B cell (primary cell): Measurements from ENCODE around the gene SERTAD2. TPM values are rescaled to one million over a fixed set of nuclear protein-coding genes. Genes with fewer than 3 reads are reported as not detected.

Experiments used
- ATAC-seq: fragments of 200-7000 bp; cut with Tn5 transposase; one replicate; pipeline ENCODE4 v1.10.0; 2021; ENCODE audit warnings: low read depth, mild to moderate bottlenecking, moderate number of reproducible peaks, moderate library complexity
- CTCF ChIA-PET: fragments of 350-600 bp; sonication (Branson Sonifier 250); formaldehyde crosslinking; loops from one replicate; lab custom pipeline; 2021; ENCODE audit warnings: antibody characterized with exemption, inconsistent platforms; lab: Charles Lee
- POLR2A ChIA-PET: fragments of 350-600 bp; sonication (Branson Sonifier 250); formaldehyde crosslinking; loops from one replicate; lab custom pipeline; 2021; ENCODE audit warnings: antibody characterized with exemption; lab: Charles Lee
- DNase-seq: peaks from one replicate; pipeline ENCODE4 v3.0.0; 2013
- H2AFZ ChIP-seq: 2 replicates; pipeline ENCODE4 v1.6.1; 2012; ENCODE audit warnings: mild to moderate bottlenecking, low read depth, low read length; ENCODE audit not compliant: insufficient read depth, poor library complexity, severe bottlenecking
- H3K27ac ChIP-seq, 2 donors: 1 replicate in 1 of 2; 2 replicates in 1 of 2; pipeline ENCODE4 v1.5.1; 2012 to 2013; ENCODE audit warnings: low read length in 2 of 2, mild to moderate bottlenecking in 2 of 2, moderate library complexity in 1 of 2
- H3K27me3 ChIP-seq, 4 experiments: fragments of 200-600 bp in 1 of 4; sonication (generic) in 1 of 4; replicated peaks in 1 of 4; 1 replicate in 2 of 4; 2 replicates in 2 of 4; pipeline versions ENCODE4 v1.6.1 to v1.7.0; 2013 to 2016; ENCODE audit warnings: low read length in 3 of 4, mild to moderate bottlenecking in 2 of 4, mixed read lengths in 1 of 4, moderate library complexity in 1 of 4; ENCODE audit not compliant: insufficient read depth in 4 of 4, control insufficient read depth in 3 of 4; ENCODE audit errors: control extremely low read depth in 1 of 4
- H3K36me3 ChIP-seq, 2 experiments: replicated peaks in 1 of 2; 1 replicate in 1 of 2; 2 replicates in 1 of 2; pipeline versions ENCODE4 v1.6.1 to v1.7.1; 2013; ENCODE audit warnings: low read length in 1 of 2; ENCODE audit not compliant: insufficient read depth in 2 of 2, control insufficient read depth in 1 of 2; ENCODE audit errors: control extremely low read depth in 1 of 2, extremely low read depth in 1 of 2
- H3K4me1 ChIP-seq, 2 donors: fragments of 200-600 bp in 1 of 2; sonication (generic) in 1 of 2; 1 replicate in 1 of 2; 2 replicates in 1 of 2; pipeline versions ENCODE4 v1.5.1 to v1.6.1; 2013 to 2017; ENCODE audit warnings: low read length in 2 of 2; ENCODE audit not compliant: control insufficient read depth in 2 of 2, insufficient read depth in 2 of 2
- H3K4me2 ChIP-seq: replicated peaks from 2 replicates; pipeline ENCODE3; 2012; ENCODE audit warnings: mild to moderate bottlenecking, low read depth, low read length; ENCODE audit not compliant: poor library complexity, severe bottlenecking
- H3K4me3 ChIP-seq, 5 experiments: fragments of 200-600 bp in 1 of 5; sonication (generic) in 1 of 5; 1 replicate in 3 of 5; 2 replicates in 2 of 5; pipeline versions ENCODE4 v1.5.1 to v1.7.0; 2011 to 2016; ENCODE audit warnings: low read length in 4 of 5, mild to moderate bottlenecking in 4 of 5, low read depth in 2 of 5, control low read depth in 1 of 5, moderate library complexity in 1 of 5; ENCODE audit not compliant: insufficient read depth in 1 of 5; ENCODE audit errors: control extremely low read depth in 1 of 5, extremely low read depth in 1 of 5
- H3K79me2 ChIP-seq: fragments of 200-600 bp; sonication (generic); one replicate; pipeline ENCODE4 v1.6.0; 2016; ENCODE audit warnings: low read length; ENCODE audit not compliant: control insufficient read depth, insufficient read depth
- H3K9ac ChIP-seq: fragments of 200-600 bp; sonication (generic); 2 replicates; pipeline ENCODE4 v1.6.1; 2017; ENCODE audit warnings: mild to moderate bottlenecking, low read length, moderate library complexity
- H3K9me3 ChIP-seq, 3 donors: one replicate each; pipeline versions ENCODE4 v1.6.1 to v1.7.1; 2013; ENCODE audit warnings: low read length in 2 of 3; ENCODE audit not compliant: control insufficient read depth in 2 of 3, insufficient read depth in 1 of 3; ENCODE audit errors: control extremely low read depth in 1 of 3
- H4K20me1 ChIP-seq: 2 replicates; pipeline ENCODE4 v1.6.0; 2012; ENCODE audit warnings: mild to moderate bottlenecking, low read length; ENCODE audit not compliant: insufficient read depth, control insufficient read depth, poor library complexity, severe bottlenecking
- H3K27ac Mint-ChIP-seq: one replicate; pipeline ENCODE4 v1.8.0; 2021; ENCODE audit warnings: mixed read lengths
- H3K27me3 Mint-ChIP-seq: one replicate; pipeline ENCODE4 v1.8.0; 2021; ENCODE audit warnings: mixed read lengths
- H3K4me1 Mint-ChIP-seq: one replicate; pipeline ENCODE4 v1.8.0; 2021; ENCODE audit warnings: mixed read lengths
- H3K4me3 Mint-ChIP-seq: one replicate; pipeline ENCODE4 v1.8.0; 2021; ENCODE audit warnings: mixed read lengths
- H3K9me3 Mint-ChIP-seq: one replicate; pipeline ENCODE4 v1.8.0; 2022; ENCODE audit warnings: mixed read lengths; ENCODE audit not compliant: insufficient read depth
- EZH2 ChIP-seq: IDR thresholded peaks from 2 replicates; pipeline ENCODE4 v1.6.1; 2012; ENCODE audit warnings: borderline replicate concordance, low read depth, mild to moderate bottlenecking, moderate library complexity, low read length; ENCODE audit not compliant: insufficient read depth, poor library complexity, severe bottlenecking
- WGBS: methylation state at CpG from one replicate; pipeline ENCODE4 v1.1.5; 2013; ENCODE audit warnings: missing lambda C conversion rate; ENCODE audit not compliant: insufficient coverage; 5-methylcytosine and 5-hydroxymethylcytosine counted together
- intact Hi-C: fragments of 100-400 bp; cut with micrococcal nuclease; formaldehyde crosslinking; loops from one replicate; pipeline ENCODE4 v1.10.0; 2022
- polyA plus RNA-seq: library from polyadenylated mRNA; depleted of rRNA; stranded (reverse); fragments of >200 nt; gene quantifications from 2 replicates; pipeline ENCODE4 v1.2.3, GENCODE V29; 2012
- total RNA-seq, 2 donors: library from RNA; stranded (reverse); fragments of 120-200 nt in 1 of 2; gene quantifications; 1 replicate in 1 of 2; 2 replicates in 1 of 2; pipeline versions ENCODE4 v1.2.3 to v1.2.4, GENCODE V29; 2013 to 2022
- TF ChIP-seq, protein P1 (sequence below): fragments of 200-600 bp; IDR thresholded peaks from one replicate; pipeline ENCODE4 v1.8.0; 2022; ENCODE audit warnings: antibody characterized with exemption, mild to moderate bottlenecking

Gene SERTAD2
- total and polyA plus RNA-seq, 2 donors (not counting 1 experiment from before 2014, with no cell fraction given), result 49.5 to 66.8 TPM

DNA sequence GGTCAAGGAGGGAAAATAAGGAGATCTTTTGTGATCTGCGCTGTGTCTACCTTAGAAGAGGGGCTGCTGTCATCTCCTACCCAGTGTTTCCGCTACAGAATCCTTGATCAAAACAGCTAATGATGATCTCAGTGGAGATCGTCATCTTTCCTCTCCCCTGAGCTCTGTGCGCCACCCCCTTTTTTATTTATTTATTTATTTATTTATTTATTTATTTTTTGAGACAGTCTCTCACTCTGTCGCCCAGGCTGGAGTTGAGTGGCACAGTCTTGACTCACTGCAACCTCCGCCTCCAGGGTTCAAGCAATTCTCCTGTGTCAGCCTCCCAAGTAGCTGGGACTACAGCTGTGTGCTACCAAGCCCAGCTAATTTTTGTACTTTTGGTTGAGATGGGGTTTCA lies 55.5 kb downstream of the SERTAD2 start:
- no peaks in the 10 kb centered on the region for H3K9me3 Mint-ChIP-seq
- POLR2A ChIA-PET, result interaction anchor here (0.6 kb wide), 1 partner anchor 266 kb away, joined by 3 read pairs; no protein-coding TSS in a partner anchor
- H3K27ac ChIP-seq, result no peak overlapping the region
- H3K4me3 Mint-ChIP-seq, result no peak overlapping the region
- no peak overlapping the region for H3K4me3 ChIP-seq
- no peak overlapping the region for H3K4me2 ChIP-seq
- no peak overlapping the region for H2AFZ ChIP-seq
- CTCF ChIA-PET, result interaction anchor here (0.8 to 1.5 kb wide), 3 partner anchors 11 to 75 kb away, joined by 3 read pairs; no protein-coding TSS in a partner anchor
- 100% methylated on average over 3 of the region's 6 CpGs for WGBS
- no peaks in the 10 kb centered on the region for H3K27me3 Mint-ChIP-seq
- no peaks in the 10 kb centered on the region for H3K4me1 ChIP-seq
- DNase-seq (no peak), ATAC-seq (no peak)
- intact Hi-C loops, result no loop called here
- no peak overlapping the region for H3K27ac Mint-ChIP-seq
- no peaks in the 10 kb centered on the region for H3K27me3 ChIP-seq
- no peaks in the 10 kb centered on the region for H3K9me3 ChIP-seq
- TF ChIP-seq EZH2, result no peak
- TF ChIP-seq, protein P1, sequence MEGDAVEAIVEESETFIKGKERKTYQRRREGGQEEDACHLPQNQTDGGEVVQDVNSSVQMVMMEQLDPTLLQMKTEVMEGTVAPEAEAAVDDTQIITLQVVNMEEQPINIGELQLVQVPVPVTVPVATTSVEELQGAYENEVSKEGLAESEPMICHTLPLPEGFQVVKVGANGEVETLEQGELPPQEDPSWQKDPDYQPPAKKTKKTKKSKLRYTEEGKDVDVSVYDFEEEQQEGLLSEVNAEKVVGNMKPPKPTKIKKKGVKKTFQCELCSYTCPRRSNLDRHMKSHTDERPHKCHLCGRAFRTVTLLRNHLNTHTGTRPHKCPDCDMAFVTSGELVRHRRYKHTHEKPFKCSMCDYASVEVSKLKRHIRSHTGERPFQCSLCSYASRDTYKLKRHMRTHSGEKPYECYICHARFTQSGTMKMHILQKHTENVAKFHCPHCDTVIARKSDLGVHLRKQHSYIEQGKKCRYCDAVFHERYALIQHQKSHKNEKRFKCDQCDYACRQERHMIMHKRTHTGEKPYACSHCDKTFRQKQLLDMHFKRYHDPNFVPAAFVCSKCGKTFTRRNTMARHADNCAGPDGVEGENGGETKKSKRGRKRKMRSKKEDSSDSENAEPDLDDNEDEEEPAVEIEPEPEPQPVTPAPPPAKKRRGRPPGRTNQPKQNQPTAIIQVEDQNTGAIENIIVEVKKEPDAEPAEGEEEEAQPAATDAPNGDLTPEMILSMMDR, result no peak
- no peaks in the 10 kb centered on the region for H3K4me1 Mint-ChIP-seq
- no peaks in the 10 kb centered on the region for H4K20me1 ChIP-seq
- no peaks in the 10 kb centered on the region for H3K79me2 ChIP-seq
- peaks cover 0 to 2% of the 10 kb centered on the region in 2 experiments for H3K36me3 ChIP-seq
- H3K9ac ChIP-seq, result no peak overlapping the region

DNA sequence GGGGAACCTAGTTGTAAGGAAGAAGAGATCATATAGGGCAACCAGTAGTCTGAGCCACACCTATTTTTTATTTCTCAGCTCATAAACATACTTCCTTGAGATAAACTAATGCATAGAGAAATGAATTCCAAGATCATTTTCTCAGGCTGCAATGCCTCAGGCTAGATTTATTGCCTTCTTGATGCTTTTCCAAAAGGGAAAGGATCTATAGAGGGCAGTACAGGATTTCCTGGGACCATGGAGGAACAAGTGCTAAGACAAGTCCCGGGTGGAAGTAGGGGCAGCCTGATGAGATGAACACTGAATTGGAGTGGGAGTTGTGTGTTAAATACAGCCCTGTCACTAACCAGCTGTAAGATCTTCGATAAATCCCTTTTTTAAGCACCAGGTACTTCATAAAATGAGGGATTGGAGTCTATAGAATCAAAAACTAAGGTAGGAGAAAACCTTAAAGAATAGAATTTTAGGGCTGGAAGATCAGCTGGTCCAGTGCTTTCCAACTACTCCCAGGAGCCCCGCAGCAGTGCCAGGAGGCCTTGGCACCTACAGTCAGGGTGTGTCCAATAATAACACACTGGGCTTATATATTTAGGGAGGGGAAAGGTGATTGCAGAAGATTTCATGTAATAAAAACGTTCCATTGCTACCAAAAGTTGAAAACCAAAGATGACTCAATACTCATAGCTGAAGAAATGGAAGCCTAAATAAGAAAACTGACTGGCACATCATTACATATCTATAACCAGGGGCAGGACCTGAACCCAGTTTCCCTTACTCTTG lies 58.1 kb downstream of the SERTAD2 start:
- Histone ChIP-seq H3K36me3 (peaks cover 0 to 26% of the 10 kb centered on the region in 2 experiments), H3K79me2 (no peaks in the 10 kb centered on the region), H3K27ac (no peak overlapping the region), H4K20me1 (no peaks in the 10 kb centered on the region), H3K4me3 (no peak overlapping the region), H2AFZ (no peak overlapping the region), H3K4me2 (no peak overlapping the region), H3K9ac (no peak overlapping the region), H3K4me1 (no peaks in the 10 kb centered on the region), H3K9me3 (no peaks in the 10 kb centered on the region), H3K27me3 (no peaks in the 10 kb centered on the region)
- ChIA-PET POLR2A (no interaction called here), CTCF (interaction anchor here (1.0 to 3.6 kb wide), 6 partner anchors 9 to 277 kb away, joined by 3 to 13 read pairs (median 3); no protein-coding TSS in a partner anchor)
- H3K4me3 Mint-ChIP-seq, result no peak overlapping the region
- intact Hi-C loops, result no loop called here
- H3K27me3 Mint-ChIP-seq, result no peaks in the 10 kb centered on the region
- TF ChIP-seq EZH2, result no peak
- TF ChIP-seq, protein P1, result no peak
- H3K4me1 Mint-ChIP-seq, result no peaks in the 10 kb centered on the region
- no peaks in the 10 kb centered on the region for H3K9me3 Mint-ChIP-seq
- ATAC-seq (no peak), DNase-seq (no peak)
- H3K27ac Mint-ChIP-seq, result no peak overlapping the region
- 88% methylated on average over 2 of the region's 4 CpGs for WGBS
